Activated T-cell treated with anti-CD3 and anti-CD28 coated beads for 48 hours (primary cell): ENCODE data around the gene KRTAP23-1.

Source experiments
- DNase-seq: peaks from one replicate; pipeline ENCODE4 v3.0.0-alpha.2; 2020; ENCODE audit warnings: low read depth

The KRTAP23-1 gene, protein sequence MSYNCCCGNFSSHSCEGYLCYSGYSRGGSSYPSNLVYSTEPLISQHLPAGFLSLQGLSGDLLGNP

DNA sequence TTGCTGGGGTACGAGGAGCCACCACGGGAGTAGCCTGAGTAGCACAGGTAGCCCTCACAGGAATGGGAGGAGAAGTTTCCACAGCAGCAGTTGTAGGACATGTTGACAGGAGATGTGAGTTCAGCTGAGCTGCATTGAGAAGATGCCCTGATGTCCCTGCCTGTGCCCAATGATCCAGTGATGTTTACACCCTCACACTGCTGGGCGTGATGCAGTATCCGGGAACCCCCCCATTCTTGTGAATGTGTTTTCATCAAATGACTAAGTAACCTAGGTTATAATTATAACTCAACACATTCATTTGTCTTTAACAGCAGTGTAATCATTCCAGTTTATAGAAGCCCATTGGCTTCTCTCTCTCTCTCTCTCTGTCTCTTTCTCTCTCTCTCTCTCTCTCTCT lies at the start of gene KRTAP23-1:
TSS of gene KRTAP23-1 (minus strand) at position 101 of the 400 bp plus-strand sequence. CDS start at position 101, 0 bp downstream.
- no peak for DNase-seq

DNA sequence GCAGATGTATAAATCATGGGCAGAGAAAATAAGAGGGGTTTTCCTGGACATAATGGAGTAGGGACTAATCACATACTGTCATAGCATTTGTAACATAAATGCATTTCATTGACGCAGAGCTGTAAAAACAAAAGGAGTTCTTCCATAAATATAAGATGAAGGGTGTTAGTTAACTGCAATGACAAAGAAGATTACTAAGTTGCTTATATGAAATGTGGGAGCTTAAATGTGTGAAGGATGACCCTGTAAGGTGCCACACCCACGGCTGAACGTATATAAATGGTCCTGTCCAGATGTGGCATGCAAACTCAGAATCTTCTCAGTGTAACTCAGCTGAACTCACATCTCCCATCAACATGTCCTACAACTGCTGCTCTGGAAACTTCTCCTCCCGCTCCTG lies 47.3 kb upstream of the KRTAP23-1 start, which contains the start of gene KRTAP13-1:
TSS of gene KRTAP13-1 (plus strand) at position 301 of the 400 bp plus-strand sequence. CDS start at position 357, 56 bp downstream.
- DNase-seq, result no peak

DNA sequence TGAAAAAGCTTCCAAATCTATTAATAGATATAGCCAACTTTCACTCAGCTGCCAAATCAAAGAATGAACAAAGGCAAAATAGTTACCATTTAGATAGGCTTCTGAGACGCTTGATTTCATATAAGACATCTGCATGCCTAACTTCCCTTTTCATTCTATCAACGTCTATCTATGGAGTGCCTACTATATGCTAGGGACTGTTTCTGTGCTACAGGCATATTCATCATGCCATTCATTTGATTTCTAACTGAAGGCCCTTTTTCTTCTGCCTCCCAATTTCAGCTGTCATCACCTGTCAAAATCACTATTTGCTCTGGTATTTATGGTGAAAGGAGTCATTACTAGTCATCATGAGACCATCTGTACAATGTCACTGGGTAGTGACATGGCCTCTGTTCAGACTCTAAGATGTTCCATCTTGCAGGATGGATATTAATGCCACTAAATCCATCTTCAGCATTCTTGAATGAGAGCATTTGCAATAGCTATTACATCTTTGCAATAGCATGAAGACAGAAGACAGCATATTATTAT lies 43.2 kb upstream of the KRTAP23-1 start:
- no peak for DNase-seq

DNA sequence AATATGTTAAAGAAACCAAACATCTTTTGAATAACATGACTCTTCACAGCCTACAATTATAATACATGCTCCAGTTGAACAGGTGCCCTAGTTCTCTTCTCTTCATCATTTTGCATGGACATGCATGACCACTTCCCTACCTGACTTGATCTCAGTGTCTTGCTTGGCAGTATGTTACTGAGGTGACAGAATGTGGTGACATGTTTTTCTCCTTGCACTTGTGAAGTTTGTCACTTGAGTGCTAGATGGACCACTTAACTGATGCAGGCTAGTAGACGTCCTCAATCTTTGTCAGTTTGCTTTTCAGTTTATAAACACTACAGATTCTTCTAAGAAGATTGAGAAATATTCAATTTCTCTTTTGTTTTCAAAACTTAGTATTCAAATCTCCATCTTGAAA lies 33.8 kb upstream of the KRTAP23-1 start:
- no peak for DNase-seq

DNA sequence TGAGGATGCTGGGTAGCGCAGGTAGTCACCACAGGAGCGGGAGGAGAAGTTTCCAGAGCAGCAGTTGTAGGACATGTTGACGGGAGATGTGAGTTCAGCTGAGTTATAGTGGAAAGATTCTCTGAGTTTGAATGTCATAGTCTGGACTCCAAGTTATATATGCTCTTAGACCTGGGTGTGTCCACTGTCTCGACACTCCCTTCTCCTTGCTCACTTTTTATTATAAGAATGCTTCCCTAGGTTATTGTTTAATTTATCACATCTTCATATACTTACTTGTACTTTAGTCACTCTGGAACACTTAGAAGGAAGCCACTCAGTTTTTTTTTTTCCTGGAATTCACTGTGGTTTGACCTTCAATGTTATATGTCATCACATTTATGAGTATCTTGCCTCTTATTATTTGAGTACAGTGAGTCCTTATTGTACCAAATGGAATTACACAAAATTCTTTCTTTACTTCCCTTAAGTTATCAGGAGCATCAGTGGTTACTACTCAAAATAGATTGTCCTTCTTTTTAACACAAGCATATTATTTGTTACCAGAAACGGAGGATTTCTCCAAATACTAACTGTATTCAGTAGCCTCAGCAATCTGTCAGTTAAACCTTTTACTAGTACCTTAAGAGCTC lies 23.8 kb upstream of the KRTAP23-1 start, which contains the start of gene KRTAP13-2:
TSS of gene KRTAP13-2 (minus strand) at position 133 of the 632 bp plus-strand sequence. CDS start at position 75, 58 bp downstream.
- DNase-seq, result no peak

DNA sequence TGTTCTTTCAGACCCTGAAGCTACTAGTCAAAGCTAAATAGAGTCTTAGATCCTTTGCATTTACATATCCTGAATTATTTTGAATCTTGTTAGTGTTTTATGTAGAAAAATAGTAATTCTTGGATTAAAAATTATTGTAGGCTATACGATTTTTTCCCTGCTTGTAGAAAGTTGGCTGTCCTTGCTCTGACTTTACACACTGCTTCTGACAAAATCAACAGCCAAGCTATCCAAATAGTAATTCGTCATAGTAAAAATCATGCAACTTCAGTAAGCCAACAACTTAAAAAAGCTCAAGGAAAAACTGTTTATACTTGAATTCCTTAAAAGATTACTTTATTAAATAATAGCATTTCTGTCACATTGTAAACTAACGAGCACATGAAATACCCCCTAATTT lies 7.5 kb upstream of the KRTAP23-1 start:
- DNase-seq, result no peak

DNA sequence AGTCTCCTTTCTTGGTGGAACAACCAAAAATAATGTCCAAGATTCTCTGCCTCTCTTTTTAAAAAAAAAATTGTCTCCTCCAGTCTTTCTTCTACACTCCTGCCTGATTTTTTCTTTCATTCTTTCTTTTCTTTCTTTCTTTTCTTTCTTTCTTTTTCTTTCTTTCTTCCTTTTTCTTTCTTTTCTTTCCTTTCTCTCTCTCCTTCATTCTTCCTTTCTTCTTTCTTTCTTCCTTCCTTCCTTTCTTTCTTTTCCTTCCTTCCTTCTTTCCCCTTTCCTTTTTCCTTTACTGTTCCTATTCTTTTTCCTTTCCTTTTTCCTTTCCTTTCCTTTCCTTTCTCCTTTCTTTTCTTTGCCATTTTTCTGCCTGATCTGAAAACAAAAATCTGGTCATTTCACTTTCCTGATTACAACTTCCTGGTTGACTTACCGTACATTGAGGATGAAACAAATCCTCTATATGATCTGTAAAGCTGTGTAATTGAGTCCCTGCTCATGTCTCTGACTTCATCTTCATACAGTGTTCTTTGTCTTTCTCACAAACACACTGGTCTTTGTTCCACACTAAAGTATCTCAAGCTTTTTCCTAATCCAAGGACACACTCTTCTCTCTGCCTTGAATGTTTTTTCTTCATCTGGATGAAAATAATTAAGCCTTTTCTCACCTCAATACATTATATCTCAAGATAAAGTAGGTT lies 6.1 kb upstream of the KRTAP23-1 start:
- DNase-seq, result no peak

DNA sequence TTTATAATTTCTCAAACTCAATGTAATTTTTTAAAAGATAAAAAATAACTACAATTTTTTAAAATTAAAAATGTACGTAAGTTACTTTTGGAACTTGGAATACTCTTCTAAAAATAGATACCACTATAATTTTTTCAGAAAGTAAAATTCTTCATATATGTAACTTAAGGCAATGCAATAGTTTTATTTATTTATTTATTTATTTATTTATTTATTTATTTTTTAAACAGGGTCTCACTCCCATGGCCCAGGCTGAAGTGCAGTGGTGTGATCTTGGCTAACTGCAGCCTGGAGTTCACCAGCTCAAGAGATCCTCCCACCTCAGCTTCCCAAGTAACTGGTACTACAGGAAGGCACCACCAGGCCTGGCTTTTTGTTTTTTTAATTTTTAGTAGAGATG lies 3.1 kb upstream of the KRTAP23-1 start:
- DNase-seq, result no peak

DNA sequence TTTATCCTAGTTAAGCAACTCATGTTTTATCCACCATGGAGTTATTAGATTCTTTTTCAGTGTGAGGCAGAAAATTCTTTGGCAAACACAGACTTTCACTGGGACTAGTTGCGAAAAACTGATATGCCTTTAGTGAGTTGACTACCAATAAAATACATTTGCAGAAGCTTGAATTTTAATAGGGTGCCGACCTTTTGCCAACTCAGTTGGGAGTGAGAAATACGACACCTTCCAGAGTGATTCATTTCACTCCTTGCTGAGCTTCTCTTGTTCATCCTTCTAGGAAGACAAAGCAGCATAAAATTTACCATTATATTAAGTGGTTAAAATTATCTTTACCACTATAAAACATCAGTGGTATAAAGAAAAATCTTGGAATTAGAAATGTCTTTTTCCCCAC lies 1.2 kb upstream of the KRTAP23-1 start:
- DNase-seq, result no peak

DNA sequence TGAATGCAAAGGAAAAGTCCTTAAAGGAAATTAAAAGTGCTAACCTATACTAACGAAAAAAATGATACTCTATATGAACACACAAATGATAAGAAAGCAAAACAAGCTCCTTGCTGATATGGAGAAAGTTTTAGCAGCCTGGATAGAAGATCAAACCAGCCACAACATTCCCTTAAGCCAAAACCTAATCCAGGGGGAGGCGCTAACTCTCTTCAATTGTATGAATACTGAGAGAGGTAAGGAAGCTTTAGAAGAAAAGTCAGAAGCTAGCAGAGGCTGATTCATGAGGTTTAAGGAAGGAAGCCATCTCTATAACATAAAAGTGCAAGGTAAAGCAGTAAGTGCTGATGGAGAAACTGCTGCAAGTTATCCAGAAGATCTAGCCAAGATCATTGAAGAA lies 3.4 kb downstream of the KRTAP23-1 start:
- DNase-seq, result no peak

DNA sequence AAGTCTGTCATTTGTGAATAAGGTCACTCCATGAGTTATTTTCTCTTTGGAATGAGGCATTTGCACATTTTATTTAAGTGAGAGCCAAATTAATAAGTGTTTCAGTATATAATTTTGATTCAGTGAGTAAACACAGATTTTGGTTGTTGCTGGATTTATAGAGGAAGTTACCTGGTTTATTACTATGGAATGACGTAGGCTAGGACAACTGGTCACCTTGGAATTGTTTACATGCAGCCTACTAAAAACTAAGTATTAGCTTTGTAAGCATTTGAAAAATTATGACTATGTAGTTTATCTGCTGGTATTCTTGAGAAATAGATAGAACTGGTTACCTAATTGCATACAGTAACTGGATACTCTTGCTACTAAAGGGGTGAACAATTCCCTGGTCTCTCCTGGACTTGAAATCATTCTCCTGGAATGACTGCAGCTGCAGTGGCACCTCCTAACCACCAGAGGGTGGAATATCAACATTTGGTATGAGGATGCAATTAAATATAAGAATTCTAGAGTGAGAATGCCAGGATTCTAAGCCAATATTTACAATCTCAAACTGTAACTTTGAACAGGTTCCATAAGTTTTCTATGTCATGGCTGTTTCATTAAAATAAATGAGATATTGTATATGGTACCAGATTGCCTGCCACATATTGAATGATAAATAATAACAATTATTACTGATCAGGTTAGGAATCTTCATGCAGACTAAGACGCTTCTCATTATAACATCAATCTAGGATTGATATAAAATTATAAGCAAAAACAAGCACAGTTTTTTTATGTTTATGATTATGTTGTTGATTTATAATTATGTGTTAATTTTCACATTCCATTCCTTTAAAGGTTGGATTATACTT lies 7.5 kb downstream of the KRTAP23-1 start:
- DNase-seq, result peak; percentile 4

DNA sequence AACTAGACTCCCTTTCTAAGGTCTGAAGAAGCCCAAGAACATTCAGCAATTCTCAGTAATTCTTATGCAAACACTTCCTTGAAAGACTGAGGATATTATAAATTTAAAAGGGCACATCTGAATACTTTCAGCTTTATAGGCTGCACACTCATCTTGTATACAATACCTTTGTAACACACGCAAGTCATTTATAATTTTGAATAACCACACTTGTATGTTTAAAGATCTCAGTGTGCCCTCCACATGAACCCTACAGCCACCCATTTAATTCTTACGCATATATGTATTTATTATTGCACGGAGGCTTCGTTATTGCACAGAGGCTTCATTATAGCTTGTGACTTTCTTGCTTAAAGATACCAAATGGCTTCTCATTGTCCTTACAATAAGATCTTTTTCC lies 9.7 kb downstream of the KRTAP23-1 start:
- no peak for DNase-seq

DNA sequence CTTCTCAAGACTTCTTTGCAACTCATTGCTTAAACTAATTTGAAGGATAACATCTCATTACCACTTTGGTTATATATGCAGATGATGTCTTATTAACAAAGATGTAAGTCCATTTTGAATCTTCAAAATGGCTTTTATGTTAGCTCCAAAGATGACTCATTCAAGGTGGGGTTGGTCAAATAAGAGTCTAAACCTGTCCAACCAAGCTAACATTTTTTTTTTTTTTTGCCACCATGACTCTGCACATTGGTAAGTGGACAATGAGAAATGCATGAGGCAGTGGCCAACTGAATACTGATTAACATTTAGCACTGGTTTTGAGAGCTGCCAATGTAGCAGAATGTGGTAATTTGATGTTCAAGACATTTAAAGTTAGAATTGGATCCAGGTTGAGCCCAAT lies 10.6 kb downstream of the KRTAP23-1 start:
- no peak for DNase-seq

DNA sequence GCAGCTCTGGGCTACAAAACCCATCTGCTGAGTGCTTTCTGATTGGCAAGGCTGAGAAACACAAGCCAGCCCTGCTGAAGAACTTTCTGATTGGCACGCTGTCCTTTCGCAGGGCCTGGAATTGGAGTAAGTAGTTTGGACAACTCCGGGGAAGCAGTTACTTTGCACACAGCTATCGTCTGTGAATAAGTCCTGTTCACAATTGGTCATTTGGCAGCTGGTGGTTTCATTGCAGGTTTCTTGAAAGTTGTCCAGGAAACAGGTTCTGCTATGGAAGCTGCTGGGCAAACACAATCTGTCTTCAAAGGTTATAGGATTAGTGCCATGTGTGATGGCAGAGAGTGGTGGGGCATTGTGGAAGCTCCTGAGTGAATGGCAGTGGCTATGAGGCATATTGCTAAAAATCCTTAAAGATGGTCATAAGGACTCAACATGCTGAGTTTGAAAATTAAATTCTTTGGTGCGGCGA lies 11.1 kb downstream of the KRTAP23-1 start, which contains the start of gene KRTAP27-1:
TSS of gene KRTAP27-1 (minus strand) at position 419 of the 469 bp plus-strand sequence. CDS start at position 393, 26 bp downstream.
- DNase-seq, result no peak

DNA sequence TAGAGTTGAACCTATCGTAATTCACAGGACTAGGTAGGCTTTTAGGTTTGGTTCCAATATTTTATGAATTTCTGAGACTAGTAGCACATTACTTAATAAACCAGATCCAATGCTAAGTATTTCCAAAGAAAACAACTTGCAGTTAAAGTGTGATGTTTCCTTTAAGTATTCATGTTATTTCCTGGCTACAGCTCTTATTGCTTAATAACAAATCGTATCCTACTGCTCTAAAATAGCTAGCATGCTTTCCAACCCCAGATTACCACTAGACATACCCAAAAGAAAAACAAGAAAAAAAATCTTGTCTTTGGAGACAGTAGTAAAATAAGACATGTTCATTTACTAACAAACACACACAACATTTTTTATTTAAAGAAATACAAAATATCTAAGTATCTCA lies 11.8 kb downstream of the KRTAP23-1 start:
- no peak for DNase-seq

DNA sequence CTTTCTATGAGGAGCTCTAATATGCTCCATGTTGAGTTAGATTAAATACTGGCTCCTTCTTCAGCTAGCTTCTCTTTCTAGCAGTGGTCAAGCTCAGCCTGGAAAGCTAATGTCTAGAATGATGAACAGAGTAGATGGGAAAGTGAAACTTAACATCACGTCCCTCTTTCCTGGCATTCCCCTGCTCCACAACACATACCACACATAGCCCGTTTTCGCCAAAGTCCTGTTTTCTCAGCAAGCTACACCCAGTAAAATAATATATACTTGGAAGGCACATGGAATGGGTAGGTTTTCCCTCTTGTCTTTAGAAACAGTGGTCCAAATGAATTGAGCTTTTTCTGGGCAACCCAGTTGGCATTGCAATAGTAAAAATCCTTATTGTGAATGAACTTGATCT lies 14.7 kb downstream of the KRTAP23-1 start:
- DNase-seq, result no peak

DNA sequence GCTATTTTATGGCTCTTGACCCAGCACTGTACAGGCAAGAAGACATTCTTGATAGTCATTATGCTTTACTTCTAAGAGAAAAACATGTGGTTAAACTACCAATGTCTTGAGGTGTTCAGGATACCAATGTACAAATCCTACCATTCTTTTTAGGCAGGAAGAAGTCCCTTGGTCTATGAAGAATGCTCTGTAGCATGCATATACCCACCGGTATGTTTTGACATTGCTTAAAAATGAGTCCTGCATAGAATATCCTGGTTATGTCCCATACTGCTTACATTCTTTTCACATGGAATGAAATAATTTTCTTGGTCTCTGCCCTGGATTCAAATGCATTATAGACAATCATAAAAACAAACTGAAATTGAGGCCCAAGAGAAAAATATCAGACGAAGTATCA lies 15.7 kb downstream of the KRTAP23-1 start:
- no peak for DNase-seq

DNA sequence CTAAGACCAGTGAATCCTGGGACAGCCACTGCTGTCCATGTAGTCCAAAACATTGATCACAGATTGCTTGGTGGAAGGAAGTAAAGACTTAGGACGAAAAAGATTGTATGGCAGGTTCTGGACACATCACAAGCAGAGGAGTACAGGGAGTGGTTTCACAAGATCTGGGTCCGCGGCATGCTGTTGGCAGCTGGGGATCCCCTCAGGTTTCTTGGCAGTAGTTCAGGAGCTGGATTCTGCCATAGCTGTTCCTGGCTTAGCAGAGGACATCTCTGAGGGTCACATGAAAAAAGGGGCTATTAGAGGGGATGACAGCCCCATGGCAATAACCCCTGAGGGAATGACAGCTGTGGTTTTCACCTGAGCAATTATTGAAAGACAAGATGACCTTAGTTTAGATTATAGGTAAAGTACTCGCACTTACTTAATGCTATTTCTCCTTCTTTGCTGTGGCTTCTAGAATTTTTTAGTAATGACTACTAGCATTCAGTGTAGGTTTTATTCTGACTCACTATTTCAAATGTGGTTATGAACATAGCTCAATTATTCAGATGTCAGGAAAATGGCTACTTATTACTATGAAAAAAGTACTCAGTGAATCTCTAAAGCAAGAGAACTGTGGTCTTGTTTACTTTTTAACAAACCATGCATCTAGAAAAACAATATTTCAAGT lies 19.1 kb downstream of the KRTAP23-1 start:
- no peak for DNase-seq

DNA sequence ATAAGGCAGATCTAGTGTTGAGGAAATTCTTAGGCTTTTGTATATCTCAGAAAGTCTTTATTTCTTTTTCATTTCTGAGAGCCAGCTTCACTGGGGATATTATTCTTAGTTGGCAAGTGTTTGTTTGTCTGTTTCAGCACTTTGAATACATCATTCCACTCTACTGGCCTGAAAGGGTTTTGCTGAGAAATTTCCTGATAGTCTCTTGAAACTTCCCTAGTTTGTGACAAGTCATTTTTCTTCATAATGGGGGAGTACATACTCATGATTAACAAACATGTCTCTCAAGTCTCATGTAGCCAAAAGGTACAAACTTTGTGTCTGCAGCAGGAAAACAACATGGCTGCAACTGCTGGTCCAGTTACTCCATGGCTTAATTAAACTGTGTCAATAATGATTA lies 22.0 kb downstream of the KRTAP23-1 start:
- no peak for DNase-seq

DNA sequence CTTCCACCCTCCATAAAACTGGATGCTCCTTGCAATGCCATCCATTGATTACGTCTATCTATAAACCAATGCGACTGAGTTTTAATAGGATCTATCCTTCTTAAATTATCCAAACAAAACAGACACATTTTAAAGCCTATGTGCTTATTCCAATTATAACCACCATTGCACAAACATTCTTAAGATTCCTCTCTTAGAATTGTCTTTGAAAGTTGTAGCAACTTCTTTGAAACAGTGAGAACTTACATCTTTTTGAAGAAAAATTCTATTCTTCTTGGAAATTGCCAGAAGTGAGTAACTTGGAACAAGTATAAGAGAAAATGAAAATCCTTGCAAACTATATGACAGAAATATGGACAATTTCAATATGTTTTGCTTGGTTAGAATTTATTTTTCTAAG lies 28.2 kb downstream of the KRTAP23-1 start, which contains the start of gene KRTAP26-1:
TSS of gene KRTAP26-1 (minus strand) at position 101 of the 400 bp plus-strand sequence. CDS start 280 bp downstream, outside the sequence.
- no peak for DNase-seq

DNA sequence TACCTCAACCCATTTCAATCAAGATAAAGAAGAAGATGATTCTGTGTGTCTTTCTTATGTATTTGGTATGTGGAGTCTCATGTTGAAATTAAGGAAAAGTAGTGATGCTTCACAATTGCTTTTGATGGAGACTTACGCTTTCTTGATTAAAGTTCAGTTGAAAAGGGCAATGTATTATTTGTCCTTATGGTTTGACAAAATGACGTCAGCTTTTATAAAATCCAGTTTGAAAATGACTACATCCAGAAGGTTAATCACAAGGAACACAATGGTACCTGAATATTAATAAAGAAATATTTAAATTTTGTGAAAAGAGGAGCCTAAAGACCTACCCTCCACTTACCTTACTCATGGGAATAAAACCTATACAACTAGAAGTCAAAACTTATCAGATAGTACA lies 32.7 kb downstream of the KRTAP23-1 start:
- DNase-seq, result no peak
